WTC11 (cell line): ENCODE results near the gene PDZRN3.

Source experiments
- JUN ChIP-seq: sonication (generic); formaldehyde crosslinking; IDR thresholded peaks from 2 replicates; pipeline ENCODE4 v1.8.0; 2023; ENCODE audit warnings: mild to moderate bottlenecking, missing genetic modification reagents
- TF ChIP-seq, protein P1 (sequence below): fragments of 200-600 bp; IDR thresholded peaks from 2 replicates; pipeline ENCODE4 v1.8.0; 2022; ENCODE audit warnings: antibody characterized with exemption
- TF ChIP-seq, protein P2 (sequence below): sonication (generic); formaldehyde crosslinking; IDR thresholded peaks from 2 replicates; pipeline ENCODE4 v1.8.1; 2023; ENCODE audit warnings: mild to moderate bottlenecking, missing genetic modification reagents, moderate library complexity
- TF ChIP-seq, protein P3 (sequence below): sonication (generic); formaldehyde crosslinking; IDR thresholded peaks from 2 replicates; pipeline ENCODE4 v1.8.1; 2022; ENCODE audit warnings: mild to moderate bottlenecking, missing genetic modification reagents, moderate library complexity, borderline replicate concordance
- TF ChIP-seq, protein P4 (sequence below): sonication (generic); formaldehyde crosslinking; IDR thresholded peaks from 2 replicates; pipeline ENCODE4 v1.8.1; 2023; ENCODE audit warnings: mild to moderate bottlenecking, missing genetic modification reagents
- TF ChIP-seq, protein P5 (sequence below): sonication (generic); formaldehyde crosslinking; IDR thresholded peaks from 2 replicates; pipeline ENCODE4 v1.8.0; 2022; ENCODE audit warnings: mild to moderate bottlenecking, missing genetic modification reagents

DNA sequence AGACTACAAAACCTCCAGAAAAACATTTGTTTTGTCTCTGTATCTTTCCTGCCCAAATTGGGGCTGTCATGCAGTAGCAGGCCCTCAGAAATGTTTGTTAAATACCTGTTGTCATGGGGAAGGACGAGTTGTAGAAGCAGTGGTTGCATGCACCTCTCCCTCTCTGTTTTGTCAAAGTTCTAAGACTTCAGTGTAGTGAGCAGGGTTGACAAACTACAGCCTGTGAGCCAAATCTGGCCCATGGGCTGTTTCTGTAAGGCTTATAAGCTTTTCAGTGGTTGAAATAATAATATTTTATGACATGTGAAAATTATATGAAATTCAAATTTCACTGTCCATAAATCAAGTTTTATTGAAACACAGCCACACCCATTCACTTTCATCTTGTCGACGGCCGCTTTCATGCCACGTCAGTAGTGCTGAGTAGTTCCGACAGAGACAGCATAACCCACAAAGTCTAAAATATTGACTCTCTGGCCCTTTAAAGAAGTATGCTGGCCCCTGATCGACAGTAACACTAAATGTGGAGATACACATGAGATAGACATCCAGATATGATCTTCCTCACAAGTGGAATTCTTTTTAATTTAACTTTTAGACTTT lies 102.9 kb downstream of the PDZRN3 start:
- TF ChIP-seq, protein P1, sequence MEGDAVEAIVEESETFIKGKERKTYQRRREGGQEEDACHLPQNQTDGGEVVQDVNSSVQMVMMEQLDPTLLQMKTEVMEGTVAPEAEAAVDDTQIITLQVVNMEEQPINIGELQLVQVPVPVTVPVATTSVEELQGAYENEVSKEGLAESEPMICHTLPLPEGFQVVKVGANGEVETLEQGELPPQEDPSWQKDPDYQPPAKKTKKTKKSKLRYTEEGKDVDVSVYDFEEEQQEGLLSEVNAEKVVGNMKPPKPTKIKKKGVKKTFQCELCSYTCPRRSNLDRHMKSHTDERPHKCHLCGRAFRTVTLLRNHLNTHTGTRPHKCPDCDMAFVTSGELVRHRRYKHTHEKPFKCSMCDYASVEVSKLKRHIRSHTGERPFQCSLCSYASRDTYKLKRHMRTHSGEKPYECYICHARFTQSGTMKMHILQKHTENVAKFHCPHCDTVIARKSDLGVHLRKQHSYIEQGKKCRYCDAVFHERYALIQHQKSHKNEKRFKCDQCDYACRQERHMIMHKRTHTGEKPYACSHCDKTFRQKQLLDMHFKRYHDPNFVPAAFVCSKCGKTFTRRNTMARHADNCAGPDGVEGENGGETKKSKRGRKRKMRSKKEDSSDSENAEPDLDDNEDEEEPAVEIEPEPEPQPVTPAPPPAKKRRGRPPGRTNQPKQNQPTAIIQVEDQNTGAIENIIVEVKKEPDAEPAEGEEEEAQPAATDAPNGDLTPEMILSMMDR = no peak
- TF ChIP-seq, protein P2, sequence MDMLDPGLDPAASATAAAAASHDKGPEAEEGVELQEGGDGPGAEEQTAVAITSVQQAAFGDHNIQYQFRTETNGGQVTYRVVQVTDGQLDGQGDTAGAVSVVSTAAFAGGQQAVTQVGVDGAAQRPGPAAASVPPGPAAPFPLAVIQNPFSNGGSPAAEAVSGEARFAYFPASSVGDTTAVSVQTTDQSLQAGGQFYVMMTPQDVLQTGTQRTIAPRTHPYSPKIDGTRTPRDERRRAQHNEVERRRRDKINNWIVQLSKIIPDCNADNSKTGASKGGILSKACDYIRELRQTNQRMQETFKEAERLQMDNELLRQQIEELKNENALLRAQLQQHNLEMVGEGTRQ (CRISPR knock-in tag) = no peak
- TF ChIP-seq, protein P3, sequence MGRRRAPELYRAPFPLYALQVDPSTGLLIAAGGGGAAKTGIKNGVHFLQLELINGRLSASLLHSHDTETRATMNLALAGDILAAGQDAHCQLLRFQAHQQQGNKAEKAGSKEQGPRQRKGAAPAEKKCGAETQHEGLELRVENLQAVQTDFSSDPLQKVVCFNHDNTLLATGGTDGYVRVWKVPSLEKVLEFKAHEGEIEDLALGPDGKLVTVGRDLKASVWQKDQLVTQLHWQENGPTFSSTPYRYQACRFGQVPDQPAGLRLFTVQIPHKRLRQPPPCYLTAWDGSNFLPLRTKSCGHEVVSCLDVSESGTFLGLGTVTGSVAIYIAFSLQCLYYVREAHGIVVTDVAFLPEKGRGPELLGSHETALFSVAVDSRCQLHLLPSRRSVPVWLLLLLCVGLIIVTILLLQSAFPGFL (CRISPR knock-in tag) = no peak
- TF ChIP-seq, protein P4, sequence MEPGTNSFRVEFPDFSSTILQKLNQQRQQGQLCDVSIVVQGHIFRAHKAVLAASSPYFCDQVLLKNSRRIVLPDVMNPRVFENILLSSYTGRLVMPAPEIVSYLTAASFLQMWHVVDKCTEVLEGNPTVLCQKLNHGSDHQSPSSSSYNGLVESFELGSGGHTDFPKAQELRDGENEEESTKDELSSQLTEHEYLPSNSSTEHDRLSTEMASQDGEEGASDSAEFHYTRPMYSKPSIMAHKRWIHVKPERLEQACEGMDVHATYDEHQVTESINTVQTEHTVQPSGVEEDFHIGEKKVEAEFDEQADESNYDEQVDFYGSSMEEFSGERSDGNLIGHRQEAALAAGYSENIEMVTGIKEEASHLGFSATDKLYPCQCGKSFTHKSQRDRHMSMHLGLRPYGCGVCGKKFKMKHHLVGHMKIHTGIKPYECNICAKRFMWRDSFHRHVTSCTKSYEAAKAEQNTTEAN (CRISPR knock-in tag) = no peak
- TF ChIP-seq, protein P5, sequence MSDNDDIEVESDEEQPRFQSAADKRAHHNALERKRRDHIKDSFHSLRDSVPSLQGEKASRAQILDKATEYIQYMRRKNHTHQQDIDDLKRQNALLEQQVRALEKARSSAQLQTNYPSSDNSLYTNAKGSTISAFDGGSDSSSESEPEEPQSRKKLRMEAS = no peak
- TF ChIP-seq JUN = no peak
